NCI-H526 treated with DMSO at 0.1 percent for 48 hours (cell line): ENCODE measurements around the gene PPP2R5B.

ENCODE experiments used
- DNase-seq: peaks from one replicate; lab custom pipeline; 2025; lab: John Stamatoyannopoulos, UW

PPP2R5B gene

DNA sequence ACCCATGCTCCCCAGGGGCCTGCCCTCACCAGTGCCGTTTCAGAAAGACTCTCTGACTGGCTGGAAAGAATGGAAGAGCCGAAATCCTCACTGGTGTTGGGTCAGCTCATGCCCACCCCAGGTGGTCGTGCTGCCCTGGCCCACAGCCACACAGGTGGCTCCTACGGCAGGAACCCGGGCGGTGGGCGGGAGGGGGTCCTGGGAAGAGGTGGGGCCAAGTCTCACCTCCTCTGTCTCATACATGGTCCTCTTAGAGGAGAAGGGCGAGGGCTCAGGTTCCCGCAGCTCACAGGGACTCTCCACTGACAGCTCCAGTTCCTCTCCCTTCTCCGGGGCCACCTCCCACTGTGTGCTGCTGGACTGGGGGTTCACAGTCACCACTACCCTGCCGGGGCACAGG is 15.7 kb upstream of the PPP2R5B start:
- DNase-seq = no peak

DNA sequence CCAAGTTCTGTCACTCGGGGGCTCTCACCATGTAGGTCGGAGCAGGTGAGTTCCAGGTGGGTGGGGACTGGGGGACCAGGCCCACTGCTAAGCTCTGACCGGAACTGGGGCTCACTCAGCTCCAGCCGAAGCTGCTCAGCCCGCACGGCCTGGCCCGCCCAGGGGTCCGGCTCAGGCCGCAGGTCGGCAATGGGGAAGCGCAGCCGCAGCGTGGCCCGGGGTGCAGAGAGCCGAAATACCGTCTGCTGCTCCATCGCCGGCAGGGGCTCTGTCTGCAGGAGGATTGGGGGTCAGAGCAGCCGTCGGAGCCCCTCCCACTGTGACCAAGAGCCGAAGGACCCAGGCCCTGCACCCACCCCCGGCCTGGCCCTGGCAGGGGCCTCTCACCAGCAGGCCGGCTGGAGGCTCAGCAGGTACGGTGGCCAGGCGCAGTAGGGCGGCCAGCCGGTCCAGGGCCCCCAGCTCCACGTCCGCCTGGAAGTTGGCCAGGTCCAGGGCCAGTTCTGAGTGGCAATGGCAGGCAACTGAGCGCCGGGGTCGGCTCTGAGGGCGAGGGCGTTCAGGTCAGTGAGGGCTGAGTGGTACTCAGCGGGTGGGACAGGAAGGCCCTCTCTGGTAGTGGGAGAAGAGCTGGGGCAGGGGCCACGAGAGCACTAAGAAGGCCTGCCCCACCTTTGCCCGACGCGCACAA is 14.7 kb upstream of the PPP2R5B start:
- no peak for DNase-seq

DNA sequence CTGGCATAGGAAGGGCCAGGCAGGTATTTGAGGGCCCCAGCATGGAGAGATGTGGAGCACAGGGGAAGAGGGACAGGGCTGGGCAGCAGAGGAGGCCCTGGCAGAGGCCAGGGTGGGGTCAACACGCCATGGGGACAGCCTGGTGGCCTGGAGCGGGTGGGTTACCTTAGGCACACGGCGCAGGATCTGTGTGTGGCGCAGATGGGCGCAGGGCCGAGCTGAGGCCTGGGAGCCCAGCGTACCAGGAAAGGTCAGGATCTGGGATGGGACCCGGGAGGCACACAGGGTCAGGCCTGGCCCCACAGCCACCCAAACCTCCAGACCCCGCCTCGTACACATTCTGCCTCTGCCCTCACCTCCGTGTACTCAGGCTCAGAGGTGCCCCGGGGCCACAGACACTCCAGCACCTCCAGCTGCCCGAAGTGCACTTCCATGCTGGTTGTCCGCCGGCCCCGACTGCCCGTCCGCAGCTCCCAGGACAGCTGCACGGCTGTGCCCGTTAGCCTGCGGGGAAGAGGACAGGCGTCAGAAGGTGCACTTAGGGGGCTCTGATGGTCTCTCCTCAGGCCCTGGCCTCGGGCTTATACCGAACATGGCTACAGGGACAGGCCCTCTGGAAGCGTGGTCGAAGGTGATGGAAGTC is 13.9 kb upstream of the PPP2R5B start:
- no peak for DNase-seq

DNA sequence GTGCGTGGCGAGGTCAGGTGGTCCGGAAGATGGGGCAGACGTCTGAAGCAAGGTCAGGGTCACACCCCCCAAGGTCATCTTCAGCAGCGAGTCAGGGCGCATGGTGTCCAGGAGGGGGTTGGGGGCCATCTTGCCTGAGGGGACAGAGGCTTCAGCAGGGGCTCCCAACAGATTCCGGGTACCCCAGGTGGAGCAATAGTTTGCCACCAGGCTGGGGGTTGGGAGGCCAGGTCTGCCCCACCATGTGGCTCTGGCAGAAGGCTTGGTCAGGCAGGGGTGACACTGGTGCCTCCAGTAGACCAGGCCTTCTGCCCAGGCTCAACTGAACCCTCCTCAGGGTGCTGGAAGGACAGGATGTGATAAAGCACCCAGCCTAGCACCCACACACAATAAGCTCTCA is 13.3 kb upstream of the PPP2R5B start:
- DNase-seq = no peak

DNA sequence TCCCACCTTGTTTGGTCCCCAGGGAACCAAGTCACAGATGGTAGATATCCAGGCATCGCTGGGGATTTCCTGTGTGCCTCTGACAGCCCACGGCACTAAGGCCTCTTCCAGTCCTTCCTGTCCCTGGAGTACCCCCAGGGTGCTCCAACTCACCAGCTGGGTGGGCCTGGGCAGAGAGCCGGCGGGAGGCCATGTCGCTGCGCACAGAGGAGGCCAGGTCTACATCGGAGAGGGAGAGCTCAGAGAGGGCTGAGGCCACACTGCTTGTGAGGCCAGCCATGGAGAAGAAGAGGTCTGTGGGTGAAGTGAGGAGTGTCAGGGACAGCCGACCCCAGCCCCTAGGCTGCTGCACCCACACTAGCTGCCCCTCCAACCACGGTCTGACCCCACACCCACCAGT is 12.8 kb upstream of the PPP2R5B start:
- no peak for DNase-seq

DNA sequence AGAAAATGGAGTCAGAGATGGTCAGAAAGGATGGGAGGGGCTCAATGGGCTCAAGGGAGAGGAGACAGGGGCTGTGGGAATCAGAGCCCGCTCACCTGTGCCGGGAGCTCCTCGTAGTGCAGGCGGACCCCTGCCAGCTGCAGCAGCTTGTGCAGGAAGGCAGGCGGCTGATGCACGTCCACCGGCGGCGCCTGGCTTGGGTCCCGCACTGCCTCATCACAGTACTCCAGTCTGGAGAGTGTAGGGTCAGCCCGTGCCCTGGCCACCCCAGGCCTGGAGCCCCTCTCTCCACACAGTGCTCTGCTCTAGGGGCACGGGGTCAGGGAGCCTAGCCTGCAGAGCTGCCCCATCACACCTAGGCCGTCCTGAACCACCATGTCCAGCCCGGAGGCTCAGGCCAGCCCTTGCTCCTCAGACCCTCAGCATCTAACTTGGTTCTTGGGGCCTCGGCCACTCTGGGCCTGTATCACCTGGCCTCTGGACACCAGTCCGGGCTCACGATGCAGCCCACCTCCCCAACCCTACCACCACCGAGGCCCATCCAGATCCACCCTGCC is 11.2 kb upstream of the PPP2R5B start:
- DNase-seq = no peak

DNA sequence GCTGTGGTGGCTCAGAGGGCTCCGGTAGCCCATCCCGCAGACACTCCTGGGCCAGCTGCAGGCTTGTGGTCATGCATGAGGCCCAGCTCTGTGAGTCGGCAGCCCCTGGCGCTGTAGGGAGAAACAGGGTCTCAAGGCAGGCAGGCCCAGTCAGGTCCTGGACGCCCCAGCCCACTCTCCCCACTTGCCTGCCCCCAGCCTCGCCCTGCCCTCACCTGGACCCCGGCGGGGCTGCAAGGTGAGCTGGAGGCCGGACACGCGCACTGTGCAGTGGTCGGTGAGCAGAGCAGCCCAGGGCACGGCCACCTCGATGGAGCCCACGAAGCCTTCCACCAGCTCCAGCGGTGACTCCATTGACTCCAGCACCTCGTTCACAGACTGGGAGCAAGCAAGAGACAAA is 10.4 kb upstream of the PPP2R5B start:
- no peak for DNase-seq

DNA sequence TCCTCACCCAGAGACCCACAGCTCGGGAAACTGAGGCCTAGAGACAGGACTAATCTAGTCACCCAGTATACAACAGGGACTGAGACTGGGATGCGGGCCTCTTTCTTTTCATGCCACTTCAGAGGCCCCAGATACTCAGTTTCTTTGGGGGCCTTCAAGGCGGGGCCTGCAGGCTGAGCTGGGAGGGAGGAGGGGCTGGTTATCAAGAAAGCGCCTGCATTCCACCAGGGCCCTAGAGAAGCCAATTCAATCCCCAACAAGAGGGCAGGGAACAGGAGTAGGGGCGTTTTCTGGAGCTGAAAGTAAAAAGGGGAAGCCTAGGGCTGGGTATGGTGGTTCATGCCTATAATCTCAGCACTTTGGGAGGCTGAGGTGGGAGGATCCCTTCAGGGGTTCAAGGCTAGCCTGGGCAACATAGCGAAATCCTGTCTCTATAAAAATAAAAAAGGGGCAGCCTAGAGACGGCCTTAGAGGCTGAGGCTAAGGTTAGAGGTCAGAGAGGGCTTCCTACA is 9.1 kb upstream of the PPP2R5B start:
- no peak for DNase-seq

DNA sequence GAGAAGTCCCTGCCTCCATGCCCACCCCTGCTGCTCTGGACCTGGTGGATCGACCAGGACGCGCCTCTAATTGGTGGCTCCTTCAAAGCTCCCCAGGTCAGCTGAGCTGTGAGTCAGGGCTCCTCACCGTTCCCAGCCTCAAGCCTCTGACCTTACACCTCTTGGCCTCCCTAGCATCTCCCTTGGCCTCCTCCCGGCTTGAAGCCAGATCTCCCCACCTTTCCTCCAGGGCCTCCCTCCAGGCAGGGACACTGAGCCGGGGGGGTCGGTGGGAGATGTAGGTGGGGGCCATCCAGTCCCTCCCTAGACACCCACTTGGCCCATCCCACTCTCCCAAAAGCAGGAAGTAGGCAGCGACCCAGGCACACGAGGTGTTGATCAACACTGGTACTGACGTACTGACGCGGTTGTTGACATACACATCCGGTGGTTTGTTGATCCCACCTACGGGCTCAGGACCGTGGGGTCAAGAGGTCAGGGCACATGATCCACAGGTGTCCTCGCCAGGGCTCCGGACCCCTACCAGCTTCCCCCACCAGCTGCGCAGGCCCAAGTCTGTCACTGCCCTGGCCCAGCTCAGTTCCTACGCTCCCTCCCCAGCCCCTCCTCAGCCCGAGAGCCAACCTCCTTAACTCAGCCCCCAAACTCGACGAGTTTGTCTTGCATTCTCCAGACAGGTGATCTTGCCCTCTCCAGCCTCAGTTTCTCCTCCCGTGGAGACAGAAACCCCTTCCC is 8.3 kb upstream of the PPP2R5B start:
- no peak for DNase-seq

DNA sequence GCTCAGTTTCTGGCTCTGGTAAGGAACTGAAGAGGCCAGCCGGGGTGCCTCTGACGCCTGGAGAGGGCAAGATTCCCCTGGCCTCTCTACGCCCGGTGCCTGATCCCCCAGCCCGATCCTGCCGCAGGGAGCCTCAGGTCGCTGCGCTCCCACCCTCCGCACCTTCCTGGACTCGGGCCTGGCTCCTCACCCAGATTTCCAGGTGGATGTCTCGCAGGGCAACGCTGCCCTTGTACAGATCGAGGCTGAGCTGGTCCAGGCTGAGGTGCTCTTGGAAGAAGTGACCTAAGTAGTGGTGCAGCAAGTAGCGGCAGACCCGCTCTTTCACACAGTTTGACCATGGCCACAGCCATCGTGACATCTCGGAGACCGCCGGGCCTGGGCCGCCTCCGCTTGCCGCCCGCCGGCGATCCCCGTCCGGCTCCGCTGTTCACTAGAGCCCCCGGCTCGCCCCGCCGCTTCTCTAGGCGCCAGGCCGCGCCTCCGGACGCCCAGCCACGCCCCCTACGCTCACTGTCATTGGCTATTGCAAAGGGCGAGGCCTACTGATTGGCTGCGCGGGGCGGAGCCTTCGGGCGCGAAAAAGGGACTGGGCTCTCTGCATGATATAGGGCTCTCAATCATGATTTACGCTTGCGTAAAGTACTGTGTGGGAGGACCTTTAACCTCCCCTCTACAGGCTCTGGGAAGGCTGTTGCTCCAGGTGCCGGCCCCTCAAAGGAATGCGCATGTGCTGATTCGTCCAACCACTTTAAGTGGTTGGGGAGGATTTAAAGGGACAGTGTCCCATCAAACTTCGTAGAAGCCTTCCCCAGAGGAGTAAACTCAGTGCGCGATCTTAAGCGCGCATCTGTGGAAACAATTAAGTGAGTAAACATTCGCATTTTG is 7.5 kb upstream of the PPP2R5B start, which contains the start of gene ATG2A:
ATG2A (minus strand) TSS at position 435 of the 888 bp plus-strand sequence; CDS start at position 361, 74 bp downstream.
- peak; percentile 100 for DNase-seq

DNA sequence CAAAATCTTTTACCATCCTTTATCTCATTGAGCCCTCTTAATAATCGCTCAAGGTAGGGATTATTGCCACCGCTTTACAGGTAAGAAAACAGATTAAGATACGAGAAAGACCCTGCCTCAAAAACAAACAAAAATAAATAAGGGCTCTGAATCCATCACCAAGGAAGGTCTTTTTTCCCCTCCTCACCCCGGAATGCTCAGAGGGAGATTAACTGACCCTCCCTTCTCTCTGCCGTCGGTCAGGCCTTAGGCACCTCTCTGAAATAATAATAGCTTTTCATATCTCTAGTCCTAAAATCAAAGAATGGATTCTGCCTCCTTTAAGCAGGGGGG is 6.9 kb upstream of the PPP2R5B start:
- no peak for DNase-seq

DNA sequence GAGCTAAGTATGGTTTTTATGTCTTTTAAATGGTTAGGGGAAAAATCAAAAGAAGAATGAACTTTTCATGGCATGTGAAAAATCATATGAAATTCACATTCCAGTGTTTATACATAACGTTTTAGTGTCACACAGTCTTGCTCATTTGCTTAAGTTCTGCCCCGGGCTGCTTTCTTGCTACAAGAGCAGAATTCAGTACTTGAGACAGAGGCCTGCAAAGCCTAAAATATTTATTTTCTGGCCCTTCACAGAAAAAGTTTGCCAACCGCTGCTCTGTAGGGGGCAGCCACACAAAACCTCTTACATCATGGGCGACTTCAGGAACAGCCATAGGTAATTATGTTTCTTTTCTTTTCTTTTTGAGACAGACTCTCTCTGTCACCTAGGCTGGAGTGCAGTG is 6.5 kb upstream of the PPP2R5B start:
- no peak for DNase-seq

DNA sequence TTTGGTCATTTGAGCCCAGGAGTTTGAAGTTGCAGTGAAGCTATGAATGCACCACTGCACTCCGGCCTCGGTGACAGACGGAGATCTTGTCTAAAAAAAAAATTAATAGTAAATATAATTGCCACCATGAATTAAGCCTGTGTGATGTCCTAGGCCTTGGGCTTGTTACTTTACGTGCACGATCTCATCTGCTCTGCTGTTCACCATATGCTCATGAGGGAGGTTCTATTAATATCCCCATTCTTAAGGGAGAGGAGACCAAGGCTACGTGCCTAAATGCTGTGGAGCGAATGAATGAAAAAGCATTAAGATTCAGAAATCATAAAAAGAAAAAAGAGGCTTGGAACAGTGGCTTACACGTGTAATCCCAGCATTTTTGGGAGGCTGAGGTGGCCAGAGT is 4.9 kb upstream of the PPP2R5B start:
- no peak for DNase-seq

DNA sequence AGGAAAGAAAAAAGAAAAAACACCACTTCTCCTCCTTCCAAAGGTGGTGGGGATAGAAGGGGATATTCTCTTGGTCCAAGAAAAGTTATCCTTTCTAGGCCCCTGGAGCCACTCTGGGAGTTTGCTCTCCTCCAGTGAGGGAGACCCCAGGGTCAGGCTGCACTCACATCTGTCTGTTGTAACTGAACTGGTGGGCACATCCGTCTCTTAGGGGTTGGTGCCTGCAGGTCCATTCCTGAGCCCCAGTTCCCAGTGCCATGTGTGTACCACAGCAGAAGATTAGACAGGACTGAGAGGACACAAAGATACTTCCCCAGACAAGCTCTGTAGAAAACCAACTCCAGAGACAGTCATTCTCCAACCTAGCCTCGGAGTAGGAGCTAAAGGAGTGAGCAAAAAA is 4.4 kb upstream of the PPP2R5B start:
- DNase-seq = no peak

DNA sequence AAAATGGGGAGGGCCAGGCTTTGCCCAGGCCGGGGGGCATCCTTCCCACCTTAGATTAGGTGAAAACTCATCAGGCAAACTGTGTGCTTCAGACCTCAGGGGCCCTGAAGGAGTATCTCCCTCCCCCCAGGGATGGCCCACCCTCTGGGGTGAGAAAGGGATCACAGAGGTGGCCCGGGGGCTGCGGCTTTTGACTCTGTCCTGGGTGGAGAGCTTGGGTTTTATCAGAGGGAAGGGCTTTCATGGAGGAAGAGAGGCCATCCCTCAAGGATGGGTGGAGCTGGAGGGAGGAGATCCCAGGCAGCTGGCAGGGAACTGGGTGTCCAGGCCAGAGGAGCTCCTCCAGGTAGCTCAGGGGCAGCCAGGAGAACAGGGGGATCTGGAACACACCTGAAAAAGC is 3.1 kb upstream of the PPP2R5B start:
- no peak for DNase-seq

DNA sequence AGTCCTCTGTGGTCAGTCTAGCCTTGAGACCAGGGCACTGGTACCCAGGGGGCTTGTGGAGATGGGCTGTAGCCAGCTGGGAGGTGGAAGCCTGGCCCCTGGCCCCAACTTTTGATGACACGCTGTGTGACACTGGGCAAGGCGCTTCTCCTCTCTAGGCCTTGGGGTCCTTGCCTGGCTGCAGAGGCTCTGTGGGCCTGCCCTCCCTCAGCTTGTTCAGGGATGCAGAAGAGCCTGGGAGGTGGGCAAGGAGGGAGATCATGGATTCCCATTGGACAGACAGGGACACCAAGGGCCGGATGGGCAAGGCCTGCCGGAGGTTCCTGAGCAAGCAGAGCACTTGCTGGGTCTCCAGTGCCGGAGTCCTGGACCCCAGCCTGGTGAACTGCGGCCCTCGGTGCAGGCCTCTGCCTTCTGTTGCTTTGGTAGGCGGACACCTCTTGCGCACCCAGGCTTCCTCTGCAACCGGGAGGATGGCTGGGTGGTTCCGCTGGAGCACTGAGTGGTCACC is 1.3 kb upstream of the PPP2R5B start:
- DNase-seq = no peak

DNA sequence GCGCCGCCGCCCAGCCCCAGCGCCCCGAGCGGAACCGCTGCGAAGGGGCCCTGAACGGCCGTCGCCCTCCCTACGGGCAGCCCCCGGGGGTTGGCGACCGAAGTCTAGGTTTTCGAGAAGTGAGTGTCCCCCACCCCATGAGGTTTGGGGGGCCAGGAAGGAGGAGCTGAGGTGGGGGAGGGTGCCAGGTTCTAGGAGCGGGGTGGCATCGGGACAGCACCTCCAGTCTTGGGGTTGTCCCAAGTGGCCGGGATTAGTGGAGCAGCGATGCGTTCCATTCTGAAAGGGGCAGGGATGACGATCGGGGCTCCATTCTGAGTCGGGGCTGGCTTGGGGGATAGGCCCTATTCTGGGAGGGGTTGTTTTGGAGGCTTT is 408 bp downstream of the PPP2R5B start:
- no peak for DNase-seq

DNA sequence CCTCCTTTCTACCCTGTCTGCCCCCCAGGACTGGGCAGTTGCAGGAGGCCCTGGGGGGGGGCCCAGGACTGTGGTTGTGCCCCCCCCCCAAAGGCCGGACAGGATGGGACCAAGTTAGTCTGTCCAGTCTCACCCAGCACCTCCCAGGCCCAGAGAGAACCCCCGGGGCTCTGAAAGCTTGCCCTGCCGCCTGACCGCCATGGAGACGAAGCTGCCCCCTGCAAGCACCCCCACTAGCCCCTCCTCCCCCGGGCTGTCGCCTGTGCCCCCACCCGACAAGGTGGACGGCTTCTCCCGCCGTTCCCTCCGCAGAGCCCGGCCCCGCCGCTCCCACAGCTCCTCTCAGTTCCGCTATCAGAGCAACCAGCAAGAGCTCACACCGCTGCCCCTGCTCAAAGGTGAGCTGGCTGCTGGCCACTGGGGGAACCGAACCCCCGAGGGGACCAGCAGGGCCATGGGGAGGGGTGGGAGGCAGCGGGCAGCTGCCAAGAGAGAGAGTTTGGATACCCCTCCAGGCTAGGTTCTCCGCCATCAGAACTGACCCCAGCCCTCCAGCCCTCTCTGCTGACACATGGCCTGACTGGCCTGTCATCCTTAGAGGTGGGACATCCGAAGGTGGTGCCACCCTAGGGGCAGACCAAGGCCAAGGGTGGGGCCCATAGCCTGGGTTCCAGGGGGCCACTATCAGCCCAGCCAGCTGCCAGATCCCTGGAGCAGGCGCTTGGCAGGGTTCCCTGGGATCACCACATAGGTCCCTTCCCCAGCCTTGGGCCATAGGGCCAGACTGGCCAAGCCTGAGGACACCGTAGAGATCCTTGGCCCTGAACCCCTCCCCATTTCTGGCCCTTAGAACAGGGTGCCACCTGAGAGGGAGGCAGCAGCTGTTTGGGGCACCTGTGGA is 1.3 kb downstream of the PPP2R5B start:
- no peak for DNase-seq

DNA sequence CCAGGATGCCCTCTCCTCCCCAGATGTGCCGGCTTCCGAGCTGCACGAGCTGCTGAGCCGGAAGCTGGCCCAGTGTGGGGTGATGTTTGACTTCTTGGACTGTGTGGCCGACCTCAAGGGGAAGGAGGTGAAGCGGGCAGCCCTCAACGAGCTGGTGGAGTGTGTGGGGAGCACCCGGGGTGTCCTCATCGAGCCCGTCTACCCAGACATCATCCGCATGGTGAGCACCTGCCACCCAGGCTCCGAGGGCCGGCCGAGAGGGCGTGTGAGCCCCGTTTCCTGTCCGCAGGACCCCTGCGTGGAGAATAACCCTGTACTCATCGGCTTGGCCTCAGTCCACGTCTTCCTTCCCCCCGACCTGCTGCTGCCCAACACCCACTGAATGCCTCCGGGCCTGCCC is 2.2 kb downstream of the PPP2R5B start:
- no peak for DNase-seq

DNA sequence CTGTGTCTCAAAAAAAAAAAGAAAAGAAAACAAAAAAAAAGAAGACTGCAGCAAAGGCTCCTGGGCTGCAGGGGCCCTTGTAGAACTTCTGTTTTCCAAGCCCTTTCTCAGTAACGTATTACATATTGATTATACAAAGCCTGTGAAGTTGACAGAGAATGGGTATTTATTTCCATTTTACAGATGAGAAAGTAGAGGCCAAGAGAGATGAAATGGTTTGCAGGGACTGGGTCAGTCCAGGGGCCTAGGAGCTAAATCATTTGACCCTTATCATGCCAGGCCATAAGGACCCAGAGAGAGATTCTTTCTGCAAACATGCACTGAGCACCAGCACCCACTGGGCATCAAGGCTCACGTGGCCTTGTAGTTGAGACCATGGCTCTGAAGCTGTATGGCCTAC is 4.5 kb downstream of the PPP2R5B start:
- no peak for DNase-seq

DNA sequence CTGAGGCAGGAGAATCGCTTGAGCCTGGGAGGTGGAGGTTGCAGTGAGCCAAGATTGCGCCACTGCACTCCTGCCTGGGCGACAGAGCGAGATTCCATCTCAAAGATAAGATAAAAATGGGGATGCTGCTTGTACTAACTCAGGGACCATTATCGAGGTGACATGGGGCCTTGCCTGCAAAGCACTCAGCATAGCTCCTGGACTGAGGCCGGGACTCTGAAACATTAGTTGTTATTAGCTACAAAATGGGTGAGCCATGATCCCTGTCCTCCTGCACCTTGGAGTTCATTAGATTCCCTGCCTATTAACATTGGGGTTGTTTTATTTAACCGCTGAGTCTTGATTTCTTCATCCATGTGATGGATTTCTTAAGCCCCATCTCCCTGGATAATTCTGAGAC is 5.1 kb downstream of the PPP2R5B start:
- no peak for DNase-seq
